ENCODE measurements around the gene C2orf72.
"Not testable (repeated sequence)": the region's sequence is repeated elsewhere in the genome, so short reads cannot be mapped to it uniquely, and the experiment has no call there.

C2orf72 gene

DNA sequence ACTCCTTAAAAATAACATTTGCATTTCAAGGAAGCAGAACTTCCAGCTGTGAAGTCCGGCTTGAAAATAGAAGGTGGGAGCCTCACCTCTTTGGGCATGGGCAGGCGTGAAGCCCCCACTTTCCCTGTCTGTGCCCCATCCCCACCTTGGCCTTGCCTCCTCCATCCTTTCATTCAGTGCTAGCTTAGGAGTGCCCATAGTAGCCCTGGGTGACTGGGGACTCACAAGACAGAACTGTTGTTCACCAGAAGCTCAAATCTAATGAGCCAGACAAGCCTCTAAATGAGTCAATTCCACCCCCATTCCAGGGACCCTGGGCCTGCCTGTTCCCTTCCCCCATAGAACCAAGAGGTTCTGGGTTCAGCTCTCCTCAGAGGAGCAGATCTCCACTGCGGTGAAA lies 21.4 kb upstream of the C2orf72 start:
- no peak for DNase-seq

DNA sequence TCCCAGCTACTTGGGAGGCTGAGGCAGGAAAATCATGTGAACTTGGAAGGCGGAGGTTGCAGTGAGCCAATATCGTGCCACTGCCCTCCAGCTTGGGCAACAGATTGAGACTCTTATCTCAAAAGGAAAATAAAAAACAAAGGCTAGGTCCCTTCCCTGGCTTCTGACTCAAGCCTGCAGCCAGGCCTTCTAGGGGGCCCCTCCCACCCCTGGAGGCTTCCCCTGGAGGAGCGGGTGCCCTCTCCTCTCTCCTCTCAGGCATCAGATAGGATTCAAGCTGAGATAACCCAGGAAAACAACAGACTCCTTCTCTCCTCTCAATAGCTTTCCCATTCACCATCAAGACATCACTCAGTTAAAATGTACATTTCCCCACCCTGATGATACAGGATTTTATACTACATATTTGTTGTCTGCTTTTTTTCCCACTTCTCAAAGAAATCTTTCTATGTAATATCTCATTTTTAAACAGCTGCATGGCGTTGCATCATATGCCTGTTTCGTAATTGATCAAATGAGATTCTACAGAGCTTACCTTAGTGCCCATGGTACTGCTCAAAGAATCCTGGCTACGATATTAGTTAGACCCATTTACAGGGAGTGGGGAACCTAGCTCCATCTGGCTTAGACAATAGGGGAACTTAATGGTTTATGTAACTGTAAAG lies 20.6 kb upstream of the C2orf72 start:
- DNase-seq, result no peak

DNA sequence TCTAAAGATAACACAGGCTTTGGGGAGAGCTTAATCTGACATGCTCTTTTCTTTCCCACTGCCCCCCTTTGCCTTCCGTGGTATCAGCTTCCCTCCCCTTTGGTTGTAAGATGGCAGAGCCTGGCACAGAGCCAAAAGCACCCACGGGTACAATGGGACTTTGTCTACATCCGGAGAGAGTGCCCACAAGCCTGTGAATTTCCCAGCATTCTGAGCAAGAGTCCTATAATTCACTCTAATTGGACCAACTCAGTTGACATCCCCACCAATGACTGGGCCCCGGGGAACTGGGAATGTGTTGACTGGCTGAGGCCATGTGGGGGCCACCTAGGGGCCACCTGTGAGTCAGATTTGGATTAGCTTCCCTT lies 20.1 kb upstream of the C2orf72 start:
- DNase-seq, result peak; percentile 36

DNA sequence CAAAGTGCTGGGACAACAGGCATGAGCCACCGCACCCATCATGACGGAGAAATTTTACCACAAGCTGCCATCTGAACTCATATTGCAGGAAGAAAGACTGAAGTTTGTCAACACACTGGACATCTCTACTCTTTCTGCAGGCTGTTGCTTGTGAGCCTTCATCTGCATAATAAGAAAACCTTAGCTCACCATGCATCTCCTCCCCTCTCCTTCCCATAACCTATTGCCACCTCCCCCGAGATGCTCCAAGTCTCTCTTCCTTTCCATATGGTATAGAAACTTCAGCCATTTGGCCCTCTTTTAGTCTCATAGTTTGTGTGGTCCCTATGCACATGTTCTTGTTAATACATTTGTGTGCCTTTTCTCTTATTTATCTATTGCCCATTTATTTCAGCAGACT lies 19.1 kb upstream of the C2orf72 start:
- DNase-seq, result no peak

DNA sequence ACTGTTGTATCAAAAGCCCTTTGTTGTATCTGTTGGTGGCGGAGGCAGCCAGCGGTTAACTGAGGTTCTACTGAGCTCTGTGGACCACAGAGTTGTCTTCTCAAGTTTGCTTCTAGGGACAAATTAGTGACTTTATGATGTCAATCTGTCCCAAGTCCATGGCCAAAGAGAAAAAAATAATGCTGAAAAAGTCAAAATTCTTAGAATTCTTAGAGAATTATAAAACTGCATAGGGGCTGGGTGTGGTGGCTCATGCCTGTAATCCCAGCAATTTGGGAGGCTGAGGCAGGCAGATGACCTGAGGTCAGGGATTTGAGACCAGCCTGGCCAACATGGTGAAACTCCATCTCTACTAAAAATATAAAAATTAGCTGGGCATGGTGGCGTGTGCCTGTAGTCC lies 12.3 kb upstream of the C2orf72 start:
- DNase-seq, result not testable (repeated sequence)

DNA sequence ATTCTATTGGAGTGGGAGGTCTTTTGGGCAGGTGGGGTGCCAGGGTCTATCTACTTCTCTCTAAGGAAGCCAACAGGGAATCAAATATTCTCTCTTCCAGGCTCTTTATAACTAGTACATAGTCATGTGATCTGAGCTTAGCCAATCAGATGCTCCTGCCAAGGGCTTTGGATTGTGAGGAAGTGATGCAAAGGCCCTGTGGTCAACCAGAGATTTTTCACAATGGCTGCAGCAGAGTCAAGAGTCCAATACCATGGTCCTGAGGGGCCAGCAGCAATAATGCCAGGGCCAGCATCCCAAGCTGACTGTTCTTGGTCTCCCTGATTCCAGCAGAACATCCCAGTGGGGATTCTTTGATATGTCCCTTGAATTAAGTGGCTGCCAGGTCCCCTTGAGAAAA lies 8.4 kb upstream of the C2orf72 start:
- no peak for DNase-seq

DNA sequence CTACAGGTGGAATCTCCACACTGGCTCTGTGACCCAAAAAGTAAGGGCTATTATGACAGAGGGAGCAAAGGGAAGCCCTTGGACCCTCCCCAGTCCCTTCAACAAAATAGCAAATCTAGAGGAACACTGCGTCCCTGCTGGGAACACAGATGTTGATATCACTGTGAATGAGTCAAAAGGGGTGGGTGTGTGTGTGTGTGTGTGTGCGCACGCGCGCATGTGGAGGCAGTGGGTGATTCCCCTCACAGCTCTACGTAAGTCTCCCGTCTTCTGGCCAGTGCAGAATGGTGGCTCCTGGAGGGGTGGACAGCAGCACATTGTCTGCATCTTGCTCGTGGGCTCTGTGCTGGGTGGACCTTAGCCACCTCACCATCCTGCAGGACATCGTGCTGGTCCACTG lies 7.8 kb upstream of the C2orf72 start:
- DNase-seq, result no peak

DNA sequence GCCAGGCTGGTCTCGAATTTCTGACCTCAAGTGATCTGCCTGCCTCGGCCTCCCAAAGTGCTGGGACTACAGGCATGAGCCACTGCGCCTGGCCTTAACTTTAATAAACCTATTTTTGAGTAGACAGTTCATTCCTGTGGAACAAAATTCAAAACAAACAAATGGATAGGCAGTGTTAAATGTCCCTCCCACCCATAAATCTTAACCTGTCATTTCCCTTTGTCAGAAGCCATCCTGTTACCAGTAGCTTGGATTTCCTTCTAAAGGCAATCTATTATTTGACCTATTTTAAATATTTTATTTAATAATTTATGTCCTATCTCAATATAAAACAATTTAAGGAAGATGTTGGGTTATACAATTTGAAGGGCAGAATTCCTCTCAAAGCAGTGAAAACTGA lies 6.6 kb upstream of the C2orf72 start:
- DNase-seq, result no peak

DNA sequence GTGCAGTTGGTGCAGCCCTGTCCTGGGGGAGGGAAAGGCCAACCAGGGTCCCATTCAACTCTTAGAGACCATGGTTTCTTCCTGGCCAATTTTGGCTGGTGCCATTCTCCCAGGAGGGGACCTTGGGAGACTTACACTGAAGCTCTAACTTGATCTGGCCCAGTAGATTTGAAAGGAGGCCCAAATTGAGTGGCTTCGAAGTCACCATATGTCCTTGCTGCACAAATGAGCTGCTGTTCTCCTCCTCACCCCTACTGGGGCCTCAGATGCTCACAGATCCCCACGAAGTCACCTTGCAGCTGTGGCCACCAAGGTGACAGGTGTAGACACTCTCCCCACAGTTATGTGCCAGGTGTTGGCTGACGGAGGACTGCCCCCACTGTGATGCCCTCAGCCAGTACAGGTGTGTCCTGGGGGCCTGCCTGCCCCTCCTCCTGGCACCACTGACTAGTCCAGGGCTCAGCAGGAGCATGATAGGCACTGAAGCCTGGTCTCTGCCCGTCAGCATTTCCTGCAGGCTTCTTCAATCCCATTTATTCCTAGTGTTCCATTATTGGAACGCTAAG lies 4.7 kb upstream of the C2orf72 start:
- DNase-seq, result no peak

DNA sequence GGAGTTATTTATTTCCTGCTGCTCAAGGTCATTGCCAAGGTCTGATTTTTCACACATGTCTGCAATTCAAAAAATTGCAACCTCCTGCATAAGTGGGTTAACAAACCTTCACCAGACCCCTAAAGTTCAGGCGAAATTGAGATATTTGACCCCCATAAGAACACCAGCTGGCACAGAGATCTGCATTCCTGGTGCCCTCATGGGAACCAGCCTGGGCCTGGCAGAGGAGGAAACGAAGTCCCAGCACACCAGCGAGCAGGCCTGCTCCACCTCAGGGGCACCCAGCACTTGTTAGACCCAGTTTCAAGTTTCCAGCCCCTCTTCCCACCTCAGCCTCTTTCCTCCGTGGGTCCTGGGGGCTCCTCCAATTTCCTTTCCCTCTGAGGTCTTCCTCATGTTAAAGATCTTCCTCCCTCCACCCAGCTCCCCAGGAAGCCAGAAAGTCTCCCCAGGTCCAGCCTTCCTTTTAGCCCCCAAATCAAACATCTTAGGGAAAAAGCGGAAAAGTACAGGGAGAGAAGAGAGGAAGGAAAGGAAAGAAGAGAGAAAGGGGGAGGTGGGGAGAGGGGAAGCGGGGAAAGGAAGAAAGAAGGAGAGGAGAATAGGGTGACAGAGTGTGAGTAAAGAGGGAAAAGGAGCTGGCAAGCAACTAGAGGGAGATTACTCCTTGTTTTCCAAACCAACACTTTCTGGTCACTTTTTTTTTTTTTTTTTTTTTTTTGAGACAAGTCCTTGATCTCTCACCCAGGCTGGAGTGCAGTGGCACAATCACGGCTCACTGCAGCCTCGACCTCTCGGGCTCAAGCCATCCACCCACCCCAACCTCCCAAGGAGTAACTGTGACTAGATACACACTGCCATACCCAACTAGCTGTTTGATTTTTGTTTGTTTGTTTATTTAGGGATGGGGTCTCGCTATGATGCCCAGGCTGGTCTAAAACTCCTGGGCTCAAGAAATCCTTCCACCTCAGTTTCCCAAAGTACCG lies 3.9 kb upstream of the C2orf72 start:
- no peak for DNase-seq

DNA sequence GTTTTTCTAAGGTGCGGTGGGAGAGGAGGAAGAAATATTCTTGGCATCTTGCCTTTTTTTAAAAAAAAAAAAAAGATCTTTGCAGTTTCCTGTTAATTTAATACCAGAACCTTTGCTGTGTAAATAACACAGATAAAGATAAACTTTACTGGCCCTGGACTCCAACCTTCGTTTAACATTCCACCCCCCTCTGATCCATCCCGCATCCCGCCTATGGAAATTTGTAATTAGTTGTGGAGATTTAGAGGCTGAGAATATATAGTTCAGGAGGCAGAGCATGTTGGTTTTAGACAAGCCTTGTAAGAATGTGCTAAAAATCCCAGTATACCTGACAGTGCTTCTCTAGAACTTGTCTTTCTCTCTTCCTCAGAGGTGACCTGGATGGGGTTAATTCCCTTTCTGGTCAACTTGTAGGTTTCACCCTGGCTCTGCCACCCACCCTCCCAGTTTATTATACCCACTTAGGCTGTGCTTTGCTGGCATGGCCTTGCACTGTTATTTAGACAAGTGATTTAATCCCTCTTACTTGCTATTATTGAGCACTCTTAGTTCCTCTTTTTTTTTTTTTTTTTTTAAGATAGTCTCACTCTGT lies 2.9 kb upstream of the C2orf72 start:
- DNase-seq, result no peak

DNA sequence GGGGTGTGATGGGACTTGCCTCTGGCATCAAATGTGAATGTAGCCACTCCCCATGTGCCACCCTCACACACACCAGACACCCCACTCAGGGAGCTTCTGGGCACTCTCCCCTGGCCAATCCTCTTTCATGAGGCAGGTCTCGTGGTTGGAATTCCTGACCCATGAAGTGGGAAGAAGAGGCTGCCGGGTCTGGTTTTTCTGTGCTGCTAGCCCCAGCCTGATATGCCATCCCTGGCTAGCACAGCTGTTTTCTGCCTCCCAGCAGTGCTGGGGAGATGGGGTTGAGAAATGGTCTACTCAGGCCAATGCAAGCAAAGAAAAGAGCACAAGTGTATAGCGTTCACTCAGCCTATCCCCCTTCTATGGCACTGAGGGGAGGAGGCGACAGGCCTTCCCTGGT lies 1.2 kb upstream of the C2orf72 start:
- DNase-seq, result no peak

DNA sequence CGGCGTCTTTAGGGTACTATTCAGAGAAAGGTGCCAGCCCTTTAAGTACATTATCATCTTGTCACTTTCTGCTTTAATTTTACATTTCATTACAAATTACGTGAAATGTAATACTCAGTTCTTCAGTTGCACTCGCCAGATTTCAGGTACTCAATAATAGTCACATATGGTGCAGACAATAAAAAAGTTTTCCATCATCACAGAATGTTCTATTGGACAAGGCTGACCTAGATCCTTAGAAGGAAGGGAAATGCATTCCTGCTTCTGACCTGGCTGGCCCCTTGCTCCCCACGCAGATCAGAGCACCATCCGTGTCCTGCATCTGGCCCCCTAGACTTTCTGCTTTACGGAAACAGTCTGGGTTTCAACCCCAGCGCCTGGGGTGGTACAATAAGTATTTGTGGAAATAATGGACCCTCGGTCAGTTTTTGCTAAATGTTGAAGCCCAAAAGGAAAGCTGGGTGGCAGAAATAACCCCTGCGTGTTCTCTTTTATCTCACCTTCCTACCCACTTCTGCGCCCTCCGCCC lies 681 bp upstream of the C2orf72 start:
- no peak for DNase-seq

DNA sequence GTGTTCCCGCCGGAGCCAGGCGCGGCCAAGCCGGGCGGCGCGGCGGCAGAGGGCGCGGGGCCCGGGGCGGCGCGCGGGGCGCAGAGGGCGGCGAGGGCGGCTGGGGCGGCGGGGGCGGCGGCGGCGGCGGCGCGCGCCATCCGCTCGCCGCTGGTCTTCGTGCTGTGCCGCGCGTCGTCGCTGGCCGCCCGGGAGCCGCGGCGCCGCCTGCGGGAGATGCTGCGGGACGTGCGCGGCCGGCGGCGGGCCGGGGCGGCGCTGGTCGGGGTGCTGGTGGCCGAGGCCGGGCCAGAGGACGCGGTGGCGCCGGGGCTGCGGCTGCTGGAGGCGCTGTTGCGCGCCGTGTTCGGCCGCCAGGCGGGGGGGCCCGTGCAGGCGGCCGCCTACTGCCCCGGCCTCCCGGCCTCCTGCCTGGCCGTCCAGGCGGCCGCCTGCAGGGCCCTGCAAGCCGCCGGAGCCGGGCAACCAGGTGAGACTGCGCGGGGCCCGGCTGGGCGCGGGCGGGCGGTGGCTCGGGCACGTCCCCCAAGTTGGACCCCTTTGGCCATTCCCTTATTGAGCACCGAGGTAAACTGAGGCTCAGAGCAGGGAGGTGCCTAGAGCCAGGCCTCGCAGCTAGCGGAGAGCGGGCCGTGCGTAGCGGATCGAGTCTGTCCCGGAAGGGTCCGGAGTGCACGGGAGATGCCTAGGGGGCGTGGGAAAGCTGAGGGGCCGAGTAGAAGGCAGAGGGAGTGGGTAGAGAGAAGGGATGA lies 584 bp downstream of the C2orf72 start:
- no peak for DNase-seq

DNA sequence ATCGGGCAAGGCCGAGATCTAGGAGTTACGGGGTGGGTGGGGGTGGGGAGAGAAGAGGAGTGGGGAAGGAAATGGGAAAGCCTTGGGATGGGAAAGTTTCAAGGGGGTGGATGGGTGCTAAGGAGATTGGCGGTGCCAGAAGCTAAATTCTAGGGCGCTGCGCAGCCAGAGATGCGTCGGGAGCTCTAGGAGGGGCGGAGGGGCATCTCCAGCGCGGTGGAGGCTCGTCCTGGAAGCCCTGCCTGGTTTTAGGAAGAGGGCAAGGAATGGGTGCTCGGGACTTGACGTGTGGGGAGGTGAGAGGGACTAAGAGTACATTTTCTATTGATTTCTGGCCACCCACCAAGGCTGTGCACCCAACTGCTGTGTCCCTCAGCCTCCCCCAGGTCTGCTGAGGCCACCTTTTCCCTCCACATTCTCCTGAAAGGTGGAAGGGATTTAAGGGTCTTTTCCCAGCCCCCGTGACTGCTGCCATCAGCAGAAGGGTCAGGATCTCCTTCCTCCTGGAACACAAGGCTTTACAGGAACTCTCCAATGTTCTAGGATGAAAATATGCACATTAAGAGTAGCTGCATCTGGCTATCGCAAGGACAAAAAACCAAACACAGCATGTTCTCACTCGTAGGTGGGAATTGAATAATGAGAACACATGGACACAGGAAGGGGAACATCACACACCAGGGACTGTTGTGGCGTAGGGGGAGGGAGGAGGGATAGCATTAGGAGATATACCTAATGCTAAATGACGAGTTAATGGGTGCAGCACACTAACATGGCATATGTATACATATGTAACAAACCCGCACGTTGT lies 1.4 kb downstream of the C2orf72 start:
- DNase-seq, result no peak

DNA sequence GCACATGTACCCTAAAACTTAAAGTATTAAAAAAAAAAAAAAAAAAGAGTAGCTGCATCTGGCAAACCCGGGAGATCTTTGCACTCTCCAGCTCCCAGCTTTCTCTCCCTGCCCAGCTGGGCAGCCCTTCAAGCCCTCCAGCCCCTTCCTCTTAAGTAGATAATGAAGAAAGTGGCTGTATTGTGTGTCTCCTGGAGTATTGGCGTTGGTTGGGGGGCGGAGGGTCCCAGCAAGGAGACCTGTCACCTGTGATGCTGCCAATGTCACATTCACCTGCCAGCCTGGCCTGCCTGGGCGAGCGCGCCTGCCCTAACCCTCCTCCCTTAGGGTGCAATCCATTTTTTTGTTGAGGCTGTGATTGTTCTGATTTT lies 2.0 kb downstream of the C2orf72 start:
- no peak for DNase-seq

DNA sequence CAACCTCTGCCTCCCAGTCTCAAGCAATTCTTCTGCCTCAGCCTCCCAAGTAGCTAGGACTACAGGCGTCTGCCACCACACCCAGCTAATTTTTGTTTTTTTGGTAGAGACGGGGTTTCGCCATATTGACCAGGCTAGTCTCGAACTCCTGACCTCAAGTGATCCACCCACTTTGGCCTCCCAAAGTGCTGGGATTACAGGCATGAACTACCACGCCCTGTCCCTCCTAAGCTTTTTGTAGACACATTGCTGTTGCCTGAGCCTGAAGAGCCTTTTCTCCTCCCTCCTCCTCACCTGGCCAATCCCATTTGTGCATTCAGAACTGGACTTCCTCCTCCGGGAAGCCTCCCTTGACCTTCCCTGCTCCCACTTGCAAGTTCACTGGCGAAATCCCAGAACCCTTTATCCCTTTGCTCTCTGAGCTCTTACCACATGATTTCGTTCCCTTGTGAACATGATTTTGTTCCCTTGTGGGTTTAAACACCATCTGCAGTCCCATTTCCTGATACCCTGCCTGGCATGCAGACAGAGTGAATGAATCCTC lies 2.6 kb downstream of the C2orf72 start:
- DNase-seq, result no peak

DNA sequence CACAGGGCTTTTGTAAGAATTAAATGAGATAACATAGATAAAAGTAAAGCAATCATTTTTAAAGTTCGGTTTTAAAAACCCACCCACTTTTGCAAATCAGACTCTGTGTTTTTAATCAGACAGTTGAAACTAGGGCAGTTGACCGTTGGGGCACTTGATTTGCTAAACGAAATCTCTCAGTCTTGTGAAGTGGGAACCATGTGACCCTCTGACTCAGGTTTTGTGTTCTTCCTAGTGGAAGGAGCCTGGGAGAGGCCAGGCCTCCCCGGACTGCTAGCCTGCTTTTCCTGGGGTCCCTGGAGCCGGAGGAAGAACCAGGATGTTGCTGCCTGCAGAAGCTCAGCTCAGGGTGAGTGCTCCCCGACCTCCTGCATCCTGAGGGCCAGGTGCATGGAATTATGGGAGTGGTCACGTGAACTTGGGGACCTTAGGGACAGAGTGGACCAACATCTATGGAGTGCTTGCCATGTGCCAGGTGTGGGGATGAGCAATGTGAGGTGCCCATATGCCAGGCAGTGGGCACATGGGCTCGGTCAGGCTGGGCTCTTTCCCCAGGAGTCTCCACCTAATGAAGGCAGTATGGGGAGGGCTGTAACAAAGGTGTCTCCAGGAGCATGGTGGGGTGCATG lies 3.9 kb downstream of the C2orf72 start:
- DNase-seq, result no peak

DNA sequence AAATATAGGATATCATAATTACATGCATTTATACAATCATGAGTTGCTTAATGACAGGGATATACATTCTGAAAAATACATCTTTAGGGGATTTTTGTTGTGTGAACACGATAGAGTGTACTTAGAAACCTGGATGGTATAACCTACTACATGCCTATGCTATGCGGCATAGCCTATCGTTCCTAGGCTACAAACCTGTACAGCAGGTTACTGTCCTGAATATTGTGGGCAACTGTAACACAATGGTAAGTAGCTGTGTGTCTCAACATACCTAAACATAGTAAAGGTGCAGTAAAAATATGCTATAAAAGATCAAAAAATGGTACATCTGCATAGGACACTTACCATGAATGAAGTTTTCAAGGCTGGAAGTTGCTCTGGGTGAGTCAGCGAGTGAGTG lies 6.5 kb downstream of the C2orf72 start:
- DNase-seq, result no peak

DNA sequence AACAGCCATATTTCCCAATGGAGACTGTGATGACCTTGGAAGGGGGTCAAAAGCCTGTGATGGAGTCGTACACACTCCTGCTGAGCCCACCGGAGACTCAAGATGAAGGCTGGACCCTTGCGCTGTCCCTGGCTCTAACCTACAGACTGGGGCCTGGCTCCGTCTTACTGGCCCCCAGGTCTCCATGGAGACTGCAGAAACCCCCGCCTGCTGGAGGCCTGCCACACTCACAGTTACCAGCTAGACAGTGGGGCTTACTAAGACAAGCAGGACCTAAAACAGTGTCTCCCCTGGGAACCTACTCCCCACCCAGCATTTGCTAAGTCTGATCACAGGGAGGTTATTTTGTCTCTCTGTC lies 9.6 kb downstream of the C2orf72 start:
- no peak for DNase-seq

DNA sequence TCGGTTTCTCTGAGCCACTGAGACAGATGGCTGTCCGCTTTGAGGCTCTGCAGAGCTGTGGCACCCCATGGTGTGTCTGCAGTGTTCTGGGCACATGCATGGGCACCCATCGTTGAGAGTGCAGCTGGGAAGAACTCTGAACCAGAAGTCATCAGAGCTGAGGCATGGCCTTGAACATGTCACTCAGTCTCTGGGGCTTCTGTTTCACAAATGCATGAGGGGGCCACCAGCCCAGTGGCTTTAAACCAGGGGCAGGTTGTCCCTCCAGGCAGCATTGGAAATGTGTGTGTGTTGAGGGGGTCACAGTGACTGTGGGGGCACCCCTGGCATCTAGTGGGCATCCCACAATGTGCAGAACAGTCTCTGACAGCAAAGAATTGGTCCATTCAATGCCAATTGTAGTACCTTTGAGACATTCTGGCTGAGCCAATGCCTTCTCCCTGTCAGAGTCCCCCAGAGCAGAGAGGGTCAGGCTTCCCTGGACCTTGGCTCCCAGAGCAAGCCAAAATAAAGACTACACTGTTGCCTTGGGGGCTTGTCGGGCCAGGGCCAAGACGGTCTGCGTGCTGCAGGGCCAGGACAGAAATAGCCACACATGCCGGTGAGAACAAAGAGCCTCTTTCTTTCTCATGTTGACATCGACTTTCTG lies 10.1 kb downstream of the C2orf72 start:
- DNase-seq, result no peak

Measured in stimulated activated CD8-positive, alpha-beta memory T cell treated with anti-CD3 and anti-CD28 coated beads, Interleukin-4, amount 100 ng/mL, for 48 hours (primary cell).